HFFc6 (cell line): ENCODE measurements around the gene SLC7A9. TPM values are rescaled to one million over a fixed set of nuclear protein-coding genes. Genes with fewer than 3 reads are reported as not detected.
"Not testable (repeated sequence)": the region's sequence is repeated elsewhere in the genome, so short reads cannot be mapped to it uniquely, and the experiment has no call there.

Source experiments
- DNase-seq: peaks from one replicate; pipeline ENCODE4 v3.0.0-alpha.2; 2018
- H3K27ac Mint-ChIP-seq: 2 replicates; pipeline ENCODE4 v1.8.0; 2020; ENCODE audit warnings: mild to moderate bottlenecking, mixed read lengths
- H3K27me3 Mint-ChIP-seq: 2 replicates; pipeline ENCODE4 v1.8.0; 2021; ENCODE audit warnings: mild to moderate bottlenecking, moderate library complexity, mixed read lengths; ENCODE audit not compliant: insufficient read depth
- H3K36me3 Mint-ChIP-seq: 2 replicates; pipeline ENCODE4 v1.8.0; 2021; ENCODE audit warnings: low read depth, mixed read lengths
- H3K4me1 Mint-ChIP-seq: 2 replicates; pipeline ENCODE4 v1.8.0; 2020; ENCODE audit warnings: low read depth, mixed read lengths
- H3K4me3 Mint-ChIP-seq: 2 replicates; pipeline ENCODE4 v1.8.0; 2020; ENCODE audit warnings: mild to moderate bottlenecking, moderate library complexity, mixed read lengths
- H3K9me3 Mint-ChIP-seq: 2 replicates; pipeline ENCODE4 v1.8.0; 2020; ENCODE audit warnings: mild to moderate bottlenecking, mixed read lengths
- CTCF ChIP-seq: fragments of 200-600 bp; sonication (generic); IDR thresholded peaks from 2 replicates; pipeline ENCODE4 v1.5.0; 2021; ENCODE audit warnings: antibody characterized with exemption, mild to moderate bottlenecking
- total RNA-seq, 6 experiments: library from RNA; stranded (reverse); fragmentation: NEBNext Ultra II Directional; extraction: Animal tissue kit (Norgen Biotek cat#: 25700); gene quantifications; 2 replicates in 1 of 6; 3 replicates in 5 of 6; pipeline ENCODE4 v1.2.3, GENCODE V29; 2021

Gene SLC7A9
- total RNA-seq, 6 experiments from 2014 or later: not detected

- TF ChIP-seq CTCF: no peak
- Mint-ChIP-seq H3K27me3 (peaks cover 8% of the 10 kb centered on the region), H3K9me3 (no peaks in the 10 kb centered on the region), H3K27ac (no peak overlapping the region), H3K4me3 (no peak overlapping the region), H3K36me3 (no peaks in the 10 kb centered on the region), H3K4me1 (no peaks in the 10 kb centered on the region)
- DNase-seq: no peak
These were observed 11.4 kb downstream of the SLC7A9 start for GRCh38 chr19:32858155-32858554.

GRCh38 chr19:32857584-32857983 lies 12.0 kb downstream of the SLC7A9 start:
- Mint-ChIP-seq H3K27ac (no peak overlapping the region), H3K27me3 (peaks cover 8% of the 10 kb centered on the region), H3K36me3 (no peaks in the 10 kb centered on the region), H3K4me1 (no peaks in the 10 kb centered on the region), H3K9me3 (no peaks in the 10 kb centered on the region), H3K4me3 (no peak overlapping the region)
- TF ChIP-seq CTCF: no peak
- no peak for DNase-seq

GRCh38 chr19:32856818-32857217 lies 12.7 kb downstream of the SLC7A9 start:
- not testable (repeated sequence) for H3K27me3 Mint-ChIP-seq, H3K27ac Mint-ChIP-seq, H3K4me3 Mint-ChIP-seq, H3K9me3 Mint-ChIP-seq, DNase-seq, H3K36me3 Mint-ChIP-seq, H3K4me1 Mint-ChIP-seq

GRCh38 chr19:32852216-32852615 lies 17.4 kb downstream of the SLC7A9 start:
- H3K36me3 Mint-ChIP-seq: no peaks in the 10 kb centered on the region; the same call in 1 of the 2 replicates
- H3K4me1 Mint-ChIP-seq: no peaks in the 10 kb centered on the region
- H3K4me3 Mint-ChIP-seq: no peak overlapping the region
- DNase-seq: no peak
- H3K9me3 Mint-ChIP-seq: no peaks in the 10 kb centered on the region
- peaks cover 6% of the 10 kb centered on the region for H3K27me3 Mint-ChIP-seq
- no peak overlapping the region for H3K27ac Mint-ChIP-seq
- no peak for TF ChIP-seq CTCF

GRCh38 chr19:32848035-32848434 lies 21.5 kb downstream of the SLC7A9 start:
- not testable (repeated sequence) for H3K36me3 Mint-ChIP-seq, DNase-seq, H3K27ac Mint-ChIP-seq, H3K4me1 Mint-ChIP-seq, H3K9me3 Mint-ChIP-seq, H3K4me3 Mint-ChIP-seq
- H3K27me3 Mint-ChIP-seq: peaks cover 13% of the 10 kb centered on the region

- TF ChIP-seq CTCF: no peak
- H3K9me3 Mint-ChIP-seq: peaks cover 16% of the 10 kb centered on the region
- H3K27ac Mint-ChIP-seq: no peak overlapping the region
- H3K4me1 Mint-ChIP-seq: no peaks in the 10 kb centered on the region
- peaks cover 13% of the 10 kb centered on the region for H3K36me3 Mint-ChIP-seq
- no peak for DNase-seq
- H3K4me3 Mint-ChIP-seq: no peak overlapping the region
- peaks cover 22% of the 10 kb centered on the region for H3K27me3 Mint-ChIP-seq
These were observed 25.8 kb downstream of the SLC7A9 start for GRCh38 chr19:32843716-32844245.

- peaks cover 16% of the 10 kb centered on the region for H3K9me3 Mint-ChIP-seq
These were observed 27.5 kb downstream of the SLC7A9 start for GRCh38 chr19:32842061-32842460.

More at GRCh38 chr19:32842061-32842460, 27.5 kb downstream of the SLC7A9 start:
- H3K4me1 Mint-ChIP-seq: no peaks in the 10 kb centered on the region
- H3K27ac Mint-ChIP-seq: no peak overlapping the region
- peaks cover 13% of the 10 kb centered on the region for H3K36me3 Mint-ChIP-seq
- peaks cover 21% of the 10 kb centered on the region for H3K27me3 Mint-ChIP-seq
- DNase-seq: no peak
- H3K4me3 Mint-ChIP-seq: no peak overlapping the region
- no peak for TF ChIP-seq CTCF
